ENCODE measurements around the gene FUT3. TPM values are rescaled to one million over a fixed set of nuclear protein-coding genes. Genes with fewer than 3 reads are reported as not detected.

Gene FUT3
- total and polyA plus RNA-seq, 2 experiments from 2014 or later: not detected

DNA sequence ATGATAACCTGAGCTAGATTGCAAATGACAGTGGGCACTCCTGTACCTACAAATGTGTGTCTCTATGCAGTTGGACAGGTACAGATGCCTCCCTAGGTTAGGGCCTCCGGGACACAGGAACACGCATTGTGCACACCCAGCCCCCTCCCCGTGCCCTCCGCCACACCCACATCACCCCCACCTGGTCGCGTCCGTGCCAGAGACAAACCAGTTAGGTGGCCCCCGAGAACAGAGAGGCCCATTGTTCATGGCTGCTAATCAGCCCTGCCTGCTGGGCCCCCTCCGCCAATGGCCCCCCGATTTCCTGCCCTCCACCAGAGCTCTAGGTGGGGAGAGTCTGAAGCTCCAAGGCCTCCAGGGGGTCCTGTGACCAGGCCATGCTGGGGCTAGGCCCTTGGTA is 32.7 kb downstream of the FUT3 start:
- no peaks in the 10 kb centered on the region for H4K20me1 ChIP-seq (ENCODE audit: insufficient read depth)
- WGBS, 2 experiments (ENCODE audit: low coverage in 1 of 2, low lambda C conversion rate in 2 of 2, missing lambda C conversion rate in 2 of 2): 80 to 88% methylated on average over 9 to 10 of the region's 10 CpGs
- no peak overlapping the region for H3K27ac ChIP-seq
- no peaks in the 10 kb centered on the region for H3F3A ChIP-seq (ENCODE audit: insufficient read depth)
- no peaks in the 10 kb centered on the region for H3K36me3 ChIP-seq (ENCODE audit: low read depth)
- H3K9ac ChIP-seq: no peak overlapping the region
- H3K9me3 ChIP-seq (ENCODE audit: low read depth): no peaks in the 10 kb centered on the region
- H3K79me2 ChIP-seq (ENCODE audit: insufficient read depth): no peaks in the 10 kb centered on the region
- H3K4me2 ChIP-seq (ENCODE audit: unreplicated experiment): no peak overlapping the region
- no peak overlapping the region for H3K4me3 ChIP-seq
- no peaks in the 10 kb centered on the region for H3K4me1 ChIP-seq (ENCODE audit: insufficient read depth)
- no peaks in the 10 kb centered on the region for H3K9me2 ChIP-seq (ENCODE audit: insufficient read depth)
- H3K27me3 ChIP-seq (replicated peaks; ENCODE audit: insufficient read depth): peaks cover 22% of the 10 kb centered on the region
- no peak overlapping the region for H2AFZ ChIP-seq
- no peak for DNase-seq
- no peak for TF ChIP-seq EZH2 (IDR thresholded peaks at IDR 0.05; ENCODE audit: insufficient read depth, poor library complexity, severe bottlenecking)
- TF ChIP-seq EZH2phosphoT487 (IDR thresholded peaks at IDR 0.05; ENCODE audit: insufficient read depth, low read depth): no peak
- in situ Hi-C loops (cut with MboI): no loop called here

DNA sequence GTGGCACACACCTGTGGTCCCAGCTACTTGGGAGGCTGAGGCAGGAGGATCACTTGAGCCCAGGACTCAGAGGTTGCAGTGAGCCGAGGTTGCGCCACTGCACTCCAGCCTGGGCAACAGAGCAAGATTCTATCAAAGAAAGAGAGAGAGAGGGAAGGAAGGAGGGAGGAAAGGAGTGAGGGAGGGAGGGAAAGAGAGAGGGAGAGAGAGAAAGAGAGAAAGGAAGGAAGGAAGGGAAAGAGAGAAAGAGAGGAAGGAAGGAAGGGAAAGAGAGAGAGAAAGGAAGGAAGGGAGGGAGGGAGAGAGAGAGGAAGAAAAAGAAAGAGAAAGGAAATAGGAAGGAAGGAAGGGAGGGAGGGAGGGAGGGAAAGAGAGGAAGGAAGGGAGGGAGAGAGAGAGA is 34.0 kb downstream of the FUT3 start:
- no peak for DNase-seq
- Histone ChIP-seq H3K9me3 (ENCODE audit: low read depth) (no peaks in the 10 kb centered on the region), H3K4me1 (ENCODE audit: insufficient read depth) (no peaks in the 10 kb centered on the region), H3K4me2 (ENCODE audit: unreplicated experiment) (no peak overlapping the region), H3K4me3 (no peak overlapping the region), H3K27me3 (replicated peaks; ENCODE audit: insufficient read depth) (peaks cover 22% of the 10 kb centered on the region), H4K20me1 (ENCODE audit: insufficient read depth) (no peaks in the 10 kb centered on the region), H3K79me2 (ENCODE audit: insufficient read depth) (no peaks in the 10 kb centered on the region), H3K36me3 (ENCODE audit: low read depth) (no peaks in the 10 kb centered on the region), H3K9me2 (ENCODE audit: insufficient read depth) (no peaks in the 10 kb centered on the region), H3K9ac (no peak overlapping the region), H2AFZ (no peak overlapping the region), H3K27ac (no peak overlapping the region), H3F3A (ENCODE audit: insufficient read depth) (no peaks in the 10 kb centered on the region)
- WGBS, 2 experiments (ENCODE audit: low coverage in 1 of 2, low lambda C conversion rate in 2 of 2, missing lambda C conversion rate in 2 of 2): 88 to 100% methylated on average over 2 of the region's 2 CpGs
- in situ Hi-C loops (cut with MboI): no loop called here
- no peak for TF ChIP-seq EZH2 (IDR thresholded peaks at IDR 0.05; ENCODE audit: insufficient read depth, poor library complexity, severe bottlenecking)
- TF ChIP-seq EZH2phosphoT487 (IDR thresholded peaks at IDR 0.05; ENCODE audit: insufficient read depth, low read depth): no peak

- Histone ChIP-seq H3K27ac (no peak overlapping the region), H3K9me3 (ENCODE audit: low read depth) (no peaks in the 10 kb centered on the region), H3K27me3 (replicated peaks; ENCODE audit: insufficient read depth) (peaks cover 22% of the 10 kb centered on the region), H3K9ac (no peak overlapping the region), H2AFZ (no peak overlapping the region), H3K4me2 (ENCODE audit: unreplicated experiment) (no peak overlapping the region), H3K4me1 (ENCODE audit: insufficient read depth) (no peaks in the 10 kb centered on the region), H3F3A (ENCODE audit: insufficient read depth) (no peaks in the 10 kb centered on the region), H4K20me1 (ENCODE audit: insufficient read depth) (no peaks in the 10 kb centered on the region), H3K79me2 (ENCODE audit: insufficient read depth) (no peaks in the 10 kb centered on the region), H3K36me3 (ENCODE audit: low read depth) (no peaks in the 10 kb centered on the region), H3K9me2 (ENCODE audit: insufficient read depth) (no peaks in the 10 kb centered on the region), H3K4me3 (no peak overlapping the region)
- no peak for TF ChIP-seq EZH2 (IDR thresholded peaks at IDR 0.05; ENCODE audit: insufficient read depth, poor library complexity, severe bottlenecking)
- TF ChIP-seq EZH2phosphoT487 (IDR thresholded peaks at IDR 0.05; ENCODE audit: insufficient read depth, low read depth): no peak
- in situ Hi-C loops (cut with MboI): no loop called here
- 39 to 44% methylated on average over 11 of the region's 11 CpGs for WGBS, 2 experiments (ENCODE audit: low coverage in 1 of 2, low lambda C conversion rate in 2 of 2, missing lambda C conversion rate in 2 of 2)
- no peak for DNase-seq
Observed at GRCh38 chr19:5814852-5815246, 36.4 kb downstream of the FUT3 start.

DNA sequence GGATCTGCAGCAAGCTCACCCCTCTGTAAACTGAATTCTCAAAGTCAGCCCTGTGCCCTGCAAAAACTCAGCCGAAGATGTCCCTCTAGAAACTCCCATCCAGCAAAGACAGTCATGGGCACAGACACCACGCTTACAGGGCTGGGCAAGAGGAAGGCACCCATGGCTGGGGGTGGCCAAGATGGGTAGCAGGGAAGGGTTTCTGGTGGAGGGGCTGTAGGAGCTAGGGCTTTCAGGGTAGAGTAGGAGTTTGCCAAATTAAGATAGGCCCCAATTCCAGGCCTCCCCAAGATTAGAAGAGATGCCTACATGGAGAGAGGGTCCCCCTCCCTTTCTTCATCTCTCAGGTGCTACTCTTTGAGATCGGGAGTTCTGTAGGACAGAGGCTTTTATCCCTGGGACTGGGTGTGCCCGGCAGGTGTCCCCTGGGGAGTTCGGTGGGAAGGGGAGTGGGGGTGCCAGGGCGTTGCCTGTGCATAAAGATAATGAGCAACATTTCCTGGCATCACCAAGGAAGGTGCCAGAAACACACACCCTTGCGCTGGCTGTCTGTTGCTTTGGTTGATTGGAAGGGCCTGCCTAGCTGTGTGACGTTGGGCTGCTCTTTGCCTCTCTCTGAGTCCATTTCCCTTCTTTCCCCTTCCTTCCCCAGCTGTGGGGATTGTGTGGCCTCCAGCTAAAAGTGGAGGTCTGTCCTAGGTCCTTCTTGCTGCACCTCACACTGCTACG is 37.0 kb downstream of the FUT3 start:
- Histone ChIP-seq H3K27me3 (replicated peaks; ENCODE audit: insufficient read depth) (peaks cover 22% of the 10 kb centered on the region), H3F3A (ENCODE audit: insufficient read depth) (no peaks in the 10 kb centered on the region), H3K4me1 (ENCODE audit: insufficient read depth) (no peaks in the 10 kb centered on the region), H3K9ac (no peak overlapping the region), H4K20me1 (ENCODE audit: insufficient read depth) (no peaks in the 10 kb centered on the region), H3K4me2 (ENCODE audit: unreplicated experiment) (no peak overlapping the region), H3K9me2 (ENCODE audit: insufficient read depth) (no peaks in the 10 kb centered on the region), H3K79me2 (ENCODE audit: insufficient read depth) (no peaks in the 10 kb centered on the region), H3K9me3 (ENCODE audit: low read depth) (no peaks in the 10 kb centered on the region), H3K4me3 (no peak overlapping the region), H2AFZ (no peak overlapping the region), H3K36me3 (ENCODE audit: low read depth) (no peaks in the 10 kb centered on the region), H3K27ac (no peak overlapping the region)
- 47 to 52% methylated on average over 9 of the region's 9 CpGs for WGBS, 2 experiments (ENCODE audit: low coverage in 1 of 2, low lambda C conversion rate in 2 of 2, missing lambda C conversion rate in 2 of 2)
- no peak for TF ChIP-seq EZH2phosphoT487 (IDR thresholded peaks at IDR 0.05; ENCODE audit: insufficient read depth, low read depth)
- TF ChIP-seq EZH2 (IDR thresholded peaks at IDR 0.05; ENCODE audit: insufficient read depth, poor library complexity, severe bottlenecking): no peak
- in situ Hi-C loops (cut with MboI): no loop called here
- DNase-seq: no peak

All from GM23248 (cell line).